Uterus (tissue), 4 donors: Measurements from ENCODE around the gene PTPN23. TPM values are rescaled to one million over a fixed set of nuclear protein-coding genes. Genes with fewer than 3 reads are reported as not detected.
"Not testable (repeated sequence)": the region's sequence is repeated elsewhere in the genome, so short reads cannot be mapped to it uniquely, and the experiment has no call there.

ENCODE experiments used
- DNase-seq, 2 donors: peaks; one replicate each; pipeline ENCODE4 v3.0.0-alpha.2; 2019 to 2020
- H3K27ac ChIP-seq, 2 donors: fragments of 200-600 bp; sonication (generic); 1 replicate in 1 of 2; 2 replicates in 1 of 2; pipeline ENCODE4 v1.5.1; 2016 to 2018
- H3K27me3 ChIP-seq, 2 donors: fragments of 200-600 bp; sonication (generic); one replicate each; pipeline ENCODE4 v1.5.1; 2018 to 2019; ENCODE audit warnings: control low read depth in 1 of 2
- H3K36me3 ChIP-seq, 2 donors: fragments of 200-600 bp; sonication (generic); one replicate each; pipeline ENCODE4 v1.5.1; 2019; ENCODE audit warnings: control low read depth in 1 of 2
- H3K4me1 ChIP-seq, 2 donors: fragments of 200-600 bp; sonication (generic); one replicate each; pipeline ENCODE4 v1.5.1; 2018 to 2019; ENCODE audit warnings: control low read depth in 1 of 2
- H3K4me3 ChIP-seq, 2 donors: fragments of 200-600 bp; sonication (generic); 1 replicate in 1 of 2; 2 replicates in 1 of 2; pipeline ENCODE4 v1.5.1; 2018 to 2019; ENCODE audit warnings: mild to moderate bottlenecking in 1 of 2
- H3K9me3 ChIP-seq, 2 donors: fragments of 200-600 bp; sonication (generic); one replicate each; pipeline ENCODE4 v1.5.1; 2019; ENCODE audit warnings: control low read depth in 1 of 2
- CTCF ChIP-seq, 4 experiments: fragments of 200-600 bp in 2 of 4; fragments of 450-650 bp in 2 of 4; sonication (generic) in 2 of 4; IDR thresholded peaks; one replicate each; pipeline ENCODE4 v1.5.1; 2016 to 2019; ENCODE audit warnings: antibody characterized with exemption in 4 of 4, mild to moderate bottlenecking in 2 of 4, moderate library complexity in 1 of 4
- POLR2A ChIP-seq, 2 donors: fragments of 450-650 bp; IDR thresholded peaks; one replicate each; pipeline ENCODE4 v1.6.1; 2016; ENCODE audit warnings: antibody characterized with exemption in 2 of 2, mild to moderate bottlenecking in 1 of 2, moderate library complexity in 1 of 2
- intact Hi-C: fragments of 100-400 bp; cut with DNase I; formaldehyde crosslinking; loops from one replicate; pipeline ENCODE4 v1.15.1; 2023; ENCODE audit warnings: low total_unique reads
- total RNA-seq, 4 donors: library from RNA; depleted of rRNA in 3 of 4; stranded (reverse); fragments of >200 nt in 3 of 4; gene quantifications; one replicate each; pipeline versions ENCODE4 v1.1.0 to v1.2.4, GENCODE V29; 2014 to 2023
- donor health status: DM: yes; HTN: yes; CAD: no.

PTPN23 gene
- total RNA-seq, 4 donors from 2014 or later, result 5.1 to 51.6 (median 16.2) TPM

GRCh38 chr3:47348411-47349154 is 32.2 kb upstream of the PTPN23 start:
- no peaks in the 10 kb centered on the region for H3K27me3 ChIP-seq
- H3K9me3 ChIP-seq, result no peaks in the 10 kb centered on the region
- intact Hi-C loops, result no loop called here

GRCh38 chr3:47355010-47355409 is 25.8 kb upstream of the PTPN23 start:
- Histone ChIP-seq H3K9me3 (no peaks in the 10 kb centered on the region), H3K4me1 (no peaks in the 10 kb centered on the region), H3K36me3 (no peaks in the 10 kb centered on the region), H3K27me3 (no peaks in the 10 kb centered on the region), H3K4me3 (no peak overlapping the region), H3K27ac (no peak overlapping the region)
- TF ChIP-seq POLR2A (IDR thresholded peaks at IDR 0.05) (no peak), CTCF (IDR thresholded peaks at IDR 0.05) (no peak)
- intact Hi-C loops, result no loop called here
- no peak for DNase-seq

More at GRCh38 chr3:47348411-47349154, 32.2 kb upstream of the PTPN23 start:
- Histone ChIP-seq H3K4me3 (no peak overlapping the region), H3K27ac (no peak overlapping the region), H3K36me3 (no peaks in the 10 kb centered on the region), H3K4me1 (no peaks in the 10 kb centered on the region)
- no peak for TF ChIP-seq POLR2A (IDR thresholded peaks at IDR 0.05)
- no peak for TF ChIP-seq CTCF (IDR thresholded peaks at IDR 0.05)
- DNase-seq, result no peak

GRCh38 chr3:47356201-47356600 is 24.6 kb upstream of the PTPN23 start:
- Histone ChIP-seq H3K4me1 (no peaks in the 10 kb centered on the region), H3K9me3 (no peaks in the 10 kb centered on the region), H3K27ac (no peak overlapping the region), H3K36me3 (no peaks in the 10 kb centered on the region), H3K4me3 (no peak overlapping the region), H3K27me3 (no peaks in the 10 kb centered on the region)
- no peak for TF ChIP-seq CTCF (IDR thresholded peaks at IDR 0.05)
- no peak for TF ChIP-seq POLR2A (IDR thresholded peaks at IDR 0.05)
- intact Hi-C loops, result no loop called here
- no peak for DNase-seq

GRCh38 chr3:47359323-47359722 is 21.5 kb upstream of the PTPN23 start:
- intact Hi-C loops, result no loop called here
- no peaks in the 10 kb centered on the region for H3K27me3 ChIP-seq
- H3K36me3 ChIP-seq, result no peaks in the 10 kb centered on the region
- H3K27ac ChIP-seq, result no peak overlapping the region
- TF ChIP-seq POLR2A (IDR thresholded peaks at IDR 0.05) (no peak), CTCF (IDR thresholded peaks at IDR 0.05) (no peak)
- H3K4me1 ChIP-seq, result no peaks in the 10 kb centered on the region
- H3K9me3 ChIP-seq, result no peaks in the 10 kb centered on the region
- DNase-seq, result no peak
- H3K4me3 ChIP-seq, result no peak overlapping the region

- intact Hi-C loops, H3K4me3 ChIP-seq, H3K4me1 ChIP-seq, H3K27me3 ChIP-seq, H3K36me3 ChIP-seq, H3K27ac ChIP-seq, H3K9me3 ChIP-seq, DNase-seq: not testable (repeated sequence)
Measured at GRCh38 chr3:47360110-47360517, 20.7 kb upstream of the PTPN23 start.
